Astrocyte of the spinal cord (primary cell): ENCODE results near the gene CSNK1G2.

Experiments
- DNase-seq: peaks from one replicate; pipeline ENCODE4 v3.0.0; 2011; ENCODE audit warnings: low read depth, low spot score
- H3K4me3 ChIP-seq: 2 replicates; pipeline ENCODE4 v1.5.1; 2011; ENCODE audit warnings: low read depth, mild to moderate bottlenecking, low read length, moderate library complexity
- in situ Hi-C: cut with HindIII; loops from 2 replicates; pipeline ENCODE4 v1.10.0; 2017; ENCODE audit warnings: low sequenced_read_pairs
- TF ChIP-seq, protein P1 (sequence below): IDR thresholded peaks from 2 replicates; pipeline ENCODE4 v1.5.1; 2012; ENCODE audit warnings: low read depth, mild to moderate bottlenecking, low read length, inconsistent platforms

Gene CSNK1G2

DNA sequence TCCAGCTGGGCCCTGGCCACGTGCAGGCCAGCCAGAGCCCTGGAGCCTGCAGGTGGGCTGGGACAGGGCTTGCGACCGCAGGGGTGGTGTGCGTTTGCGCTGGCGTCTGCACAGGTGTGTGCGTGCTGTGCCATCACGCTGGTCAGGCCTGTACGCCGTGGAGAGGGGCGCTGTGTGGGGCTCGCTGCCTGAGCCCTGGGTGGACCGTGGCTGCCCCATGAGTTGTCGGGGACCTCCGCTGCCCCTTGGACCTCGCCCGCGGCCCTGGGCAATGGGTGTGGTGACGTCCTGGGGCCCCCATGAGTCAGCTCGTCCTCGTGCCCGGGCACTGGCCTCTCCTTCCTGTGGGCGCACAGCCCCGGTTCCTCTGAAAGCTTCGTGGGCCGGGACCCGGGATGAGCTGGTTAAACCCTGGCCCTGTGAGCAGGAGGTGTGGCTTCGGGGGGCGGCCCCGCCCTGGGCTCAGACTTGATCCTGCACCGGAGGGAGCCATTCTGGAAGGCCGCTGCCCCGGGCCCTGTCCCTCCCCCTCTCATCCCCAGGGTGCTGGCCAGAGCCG is 6.8 kb downstream of the CSNK1G2 start:
- H3K4me3 ChIP-seq: no peak overlapping the region
- in situ Hi-C loops: no loop called here
- TF ChIP-seq, protein P1, sequence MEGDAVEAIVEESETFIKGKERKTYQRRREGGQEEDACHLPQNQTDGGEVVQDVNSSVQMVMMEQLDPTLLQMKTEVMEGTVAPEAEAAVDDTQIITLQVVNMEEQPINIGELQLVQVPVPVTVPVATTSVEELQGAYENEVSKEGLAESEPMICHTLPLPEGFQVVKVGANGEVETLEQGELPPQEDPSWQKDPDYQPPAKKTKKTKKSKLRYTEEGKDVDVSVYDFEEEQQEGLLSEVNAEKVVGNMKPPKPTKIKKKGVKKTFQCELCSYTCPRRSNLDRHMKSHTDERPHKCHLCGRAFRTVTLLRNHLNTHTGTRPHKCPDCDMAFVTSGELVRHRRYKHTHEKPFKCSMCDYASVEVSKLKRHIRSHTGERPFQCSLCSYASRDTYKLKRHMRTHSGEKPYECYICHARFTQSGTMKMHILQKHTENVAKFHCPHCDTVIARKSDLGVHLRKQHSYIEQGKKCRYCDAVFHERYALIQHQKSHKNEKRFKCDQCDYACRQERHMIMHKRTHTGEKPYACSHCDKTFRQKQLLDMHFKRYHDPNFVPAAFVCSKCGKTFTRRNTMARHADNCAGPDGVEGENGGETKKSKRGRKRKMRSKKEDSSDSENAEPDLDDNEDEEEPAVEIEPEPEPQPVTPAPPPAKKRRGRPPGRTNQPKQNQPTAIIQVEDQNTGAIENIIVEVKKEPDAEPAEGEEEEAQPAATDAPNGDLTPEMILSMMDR: no peak
- DNase-seq: no peak

DNA sequence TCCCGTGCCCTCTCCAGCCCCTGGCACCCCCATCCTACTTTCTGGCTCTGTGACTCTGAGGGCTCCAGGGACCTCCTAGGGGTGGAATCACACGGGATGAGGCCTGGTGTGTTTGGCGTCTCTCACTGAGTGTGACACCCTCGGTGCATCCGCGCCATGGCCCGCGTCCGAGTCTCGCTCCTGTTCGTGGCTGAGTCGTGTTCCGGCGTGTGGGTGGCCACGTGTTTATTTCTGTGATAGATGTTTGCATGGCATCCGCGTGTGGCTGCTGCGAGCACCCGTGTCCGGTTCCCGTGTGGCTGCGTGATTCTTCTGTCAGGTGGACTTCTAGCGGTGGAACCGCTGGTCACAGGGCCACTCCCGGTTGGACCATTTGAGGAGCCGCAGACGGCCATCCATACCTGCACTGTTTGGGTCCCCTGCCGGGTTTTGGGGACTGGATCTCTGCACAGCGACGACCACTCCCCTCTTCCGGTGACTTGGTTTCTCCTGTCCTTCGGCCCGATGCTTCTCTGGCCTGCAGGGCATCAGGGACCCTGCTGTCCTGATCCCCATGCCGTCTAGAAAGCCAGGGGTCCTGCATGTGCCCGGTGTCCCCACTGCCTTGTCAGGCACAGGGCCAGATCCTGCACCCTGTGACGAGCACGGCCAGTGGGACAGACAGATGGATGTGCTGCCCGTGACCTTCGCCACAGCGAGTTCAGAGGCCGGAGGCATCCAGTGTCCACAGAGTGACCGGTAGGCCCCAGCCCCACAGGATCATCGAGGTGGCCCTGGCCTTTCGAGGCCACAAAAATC is 8.5 kb downstream of the CSNK1G2 start:
- in situ Hi-C loops: no loop called here
- DNase-seq: no peak
- H3K4me3 ChIP-seq: no peak overlapping the region
- TF ChIP-seq, protein P1: no peak

DNA sequence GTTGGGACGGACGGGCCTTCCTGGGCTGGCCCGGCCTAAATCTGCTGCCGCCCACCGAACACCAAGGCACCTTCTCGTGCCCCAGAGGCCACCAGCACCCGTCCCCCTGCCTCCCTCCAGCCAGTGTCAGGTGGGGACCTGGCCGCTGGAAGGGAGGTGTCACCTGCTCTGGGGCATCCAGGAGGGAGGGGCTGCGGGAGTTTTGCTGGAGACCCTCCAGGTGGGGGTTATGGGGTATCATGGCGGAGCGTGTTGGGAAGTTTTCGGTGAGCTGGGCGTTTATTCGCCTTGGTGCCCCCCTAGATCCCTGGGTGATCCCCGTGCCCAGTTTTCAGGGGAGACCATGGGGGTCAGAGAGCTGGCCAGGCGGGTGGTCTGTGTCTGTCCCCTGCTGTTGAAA is 9.7 kb downstream of the CSNK1G2 start:
- H3K4me3 ChIP-seq: no peak overlapping the region
- in situ Hi-C loops: no loop called here
- DNase-seq: no peak
- TF ChIP-seq, protein P1: no peak

GRCh38 chr19:1952635-1953034 is 11.7 kb downstream of the CSNK1G2 start:
- TF ChIP-seq, protein P1: no peak
- in situ Hi-C loops: no loop called here
- H3K4me3 ChIP-seq: no peak overlapping the region
- DNase-seq: no peak

DNA sequence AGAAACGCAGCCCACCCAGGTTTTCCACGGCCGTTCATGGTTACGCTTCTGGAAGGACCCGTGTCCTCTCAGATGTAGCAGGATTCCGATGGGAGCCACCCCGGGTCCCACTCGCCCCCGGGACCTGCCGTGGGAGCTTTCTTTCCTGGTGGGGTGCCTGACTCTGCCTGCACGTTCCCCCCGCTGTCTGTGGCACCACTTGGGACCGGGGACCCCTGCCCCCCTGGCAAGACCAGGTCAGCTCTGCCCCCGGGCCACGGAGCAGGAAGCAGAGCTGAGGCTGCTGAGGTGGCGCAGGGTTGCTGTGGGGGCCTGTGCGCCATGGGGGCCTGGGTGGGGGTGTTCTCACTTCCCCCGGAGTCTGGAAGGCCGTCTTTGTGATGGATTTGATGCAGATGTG is 12.1 kb downstream of the CSNK1G2 start:
- in situ Hi-C loops: no loop called here
- no peak overlapping the region for H3K4me3 ChIP-seq
- DNase-seq: no peak
- TF ChIP-seq, protein P1: no peak

DNA sequence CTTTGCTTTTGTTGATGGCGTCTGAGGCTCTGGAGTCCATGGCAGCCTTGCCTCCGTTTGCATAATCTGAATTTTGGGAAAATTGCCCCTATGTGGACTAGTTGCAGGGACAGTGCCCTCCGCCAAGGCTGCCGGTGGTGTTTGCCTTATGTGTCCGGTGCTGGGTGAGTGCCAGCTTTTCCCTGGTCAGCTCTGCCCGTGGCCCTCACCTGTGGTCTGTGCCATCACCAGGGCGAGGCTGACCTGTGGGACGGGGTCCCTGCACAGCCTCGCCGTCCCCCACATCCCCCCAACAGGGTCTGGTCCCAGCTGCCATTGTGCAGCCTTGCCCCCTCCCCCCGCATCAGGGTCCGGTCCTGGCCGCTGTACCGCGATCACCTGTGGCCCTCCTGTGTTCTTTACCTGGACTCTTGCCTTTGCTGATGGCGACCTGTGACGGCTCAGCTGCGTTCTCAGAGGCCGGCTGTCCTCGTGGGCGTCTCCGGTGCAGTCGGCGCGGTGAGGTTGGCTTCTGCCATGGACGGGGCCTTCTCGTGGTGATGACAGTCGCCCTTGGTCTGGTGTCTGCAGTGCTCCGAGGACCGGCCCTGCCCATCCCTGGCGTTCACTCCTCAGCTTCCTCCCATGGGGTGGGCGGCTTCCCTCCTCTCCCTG is 12.6 kb downstream of the CSNK1G2 start:
- H3K4me3 ChIP-seq: no peak overlapping the region
- TF ChIP-seq, protein P1: no peak
- no peak for DNase-seq
- in situ Hi-C loops: no loop called here
